OCI-LY3 (cell line): ENCODE measurements around the gene RUNX2.

Source experiments
- H2AFZ ChIP-seq: fragments of 200-600, 300-600 bp; shearing (Covaris generic); 2 replicates; pipeline ENCODE4 v1.6.0; 2014; ENCODE audit warnings: antibody characterized with exemption, low read depth, low read length
- H3K27ac ChIP-seq: fragments of 200-600, 300-600 bp; sonication (generic); 2 replicates; pipeline ENCODE4 v1.5.1; 2014; ENCODE audit warnings: mild to moderate bottlenecking, low read length, moderate library complexity, mixed read lengths
- H3K27me3 ChIP-seq: fragments of 200-600, 300-600 bp; sonication (generic); 2 replicates; pipeline ENCODE4 v1.6.1; 2014; ENCODE audit warnings: low read depth, low read length, mixed read lengths
- H3K36me3 ChIP-seq: fragments of 200-600, 300-600 bp; sonication (generic); replicated peaks from 2 replicates; pipeline ENCODE3; 2014; ENCODE audit warnings: low read depth, low read length, mixed read lengths
- H3K4me1 ChIP-seq: fragments of 300-600, 200-600 bp; sonication (generic); 2 replicates; pipeline ENCODE4 v1.6.1; 2014; ENCODE audit warnings: low read length, mixed read lengths
- H3K4me2 ChIP-seq: fragments of 200-600, 300-600 bp; sonication (generic); 2 replicates; pipeline ENCODE4 v1.6.1; 2014; ENCODE audit warnings: low read length, mixed read lengths
- H3K4me3 ChIP-seq: fragments of 300-600, 200-600 bp; sonication (generic); 2 replicates; pipeline ENCODE4 v1.5.1; 2014; ENCODE audit warnings: antibody characterized with exemption, mild to moderate bottlenecking, low read length, moderate library complexity
- H3K79me2 ChIP-seq: fragments of 300-600, 200-600 bp; shearing (Covaris generic); 2 replicates; pipeline ENCODE4 v1.6.1; 2014; ENCODE audit warnings: mild to moderate bottlenecking, low read length, mixed read lengths
- H3K9ac ChIP-seq: fragments of 300-600, 200-600 bp; shearing (Covaris generic); 2 replicates; pipeline ENCODE4 v1.6.0; 2014; ENCODE audit warnings: mild to moderate bottlenecking, low read length, moderate library complexity
- H3K9me3 ChIP-seq: fragments of 200-600, 300-600 bp; shearing (Covaris generic); 2 replicates; pipeline ENCODE4 v1.6.1; 2014; ENCODE audit warnings: low read length, mixed read lengths; ENCODE audit not compliant: insufficient read depth
- H4K20me1 ChIP-seq: fragments of 200-600, 300-600 bp; sonication (generic); 2 replicates; pipeline ENCODE4 v1.6.1; 2016; ENCODE audit warnings: low read length, mixed read lengths; ENCODE audit not compliant: insufficient read depth
- CTCF ChIP-seq: fragments of 200-600, 300-600 bp; sonication (generic); IDR thresholded peaks from 2 replicates; pipeline ENCODE4 v1.5.1; 2014; ENCODE audit warnings: antibody characterized with exemption, low read length, low read depth
- EZH2phosphoT487 ChIP-seq: fragments of 200-600 bp; shearing (Covaris generic); IDR thresholded peaks from 2 replicates; pipeline ENCODE4 v1.6.1; 2018; ENCODE audit warnings: antibody characterized with exemption, mixed run types, low read depth

Gene RUNX2

GRCh38 chr6:45658400-45658799 lies 330.3 kb downstream of the RUNX2 start:
- Histone ChIP-seq H4K20me1 (no peaks in the 10 kb centered on the region), H2AFZ (no peak overlapping the region), H3K4me2 (no peak overlapping the region), H3K79me2 (no peaks in the 10 kb centered on the region), H3K36me3 (no peaks in the 10 kb centered on the region), H3K9ac (no peak overlapping the region), H3K9me3 (no peaks in the 10 kb centered on the region), H3K4me3 (no peak overlapping the region), H3K27ac (no peak overlapping the region), H3K4me1 (peaks cover 11% of the 10 kb centered on the region), H3K27me3 (peaks cover 92% of the 10 kb centered on the region)
- TF ChIP-seq CTCF (no peak), EZH2phosphoT487 (no peak)

- no peak overlapping the region for H3K27ac ChIP-seq
- peak overlapping the region; percentile 8; the same call in 1 of the 2 replicates for H3K4me2 ChIP-seq
- H3K9me3 ChIP-seq, result no peaks in the 10 kb centered on the region
- no peaks in the 10 kb centered on the region for H4K20me1 ChIP-seq
- no peaks in the 10 kb centered on the region for H3K79me2 ChIP-seq
- no peak overlapping the region for H2AFZ ChIP-seq
- H3K4me1 ChIP-seq, result peaks cover 11% of the 10 kb centered on the region
- no peaks in the 10 kb centered on the region for H3K36me3 ChIP-seq
- peaks cover 86% of the 10 kb centered on the region for H3K27me3 ChIP-seq
- no peak overlapping the region for H3K9ac ChIP-seq
- H3K4me3 ChIP-seq, result no peak overlapping the region
- TF ChIP-seq CTCF (no peak), EZH2phosphoT487 (no peak)
These were observed 330.8 kb downstream of the RUNX2 start for GRCh38 chr6:45658958-45659357.

- Histone ChIP-seq H2AFZ (no peak overlapping the region), H3K9ac (no peak overlapping the region), H3K4me1 (peaks cover 6% of the 10 kb centered on the region), H3K36me3 (no peaks in the 10 kb centered on the region), H3K4me2 (no peak overlapping the region), H4K20me1 (no peaks in the 10 kb centered on the region), H3K27ac (no peak overlapping the region), H3K79me2 (no peaks in the 10 kb centered on the region), H3K4me3 (no peak overlapping the region), H3K27me3 (peaks cover 81% of the 10 kb centered on the region), H3K9me3 (no peaks in the 10 kb centered on the region)
- TF ChIP-seq CTCF (no peak), EZH2phosphoT487 (no peak)
These were observed 333.5 kb downstream of the RUNX2 start for GRCh38 chr6:45661661-45662060.

- H3K36me3 ChIP-seq, result no peaks in the 10 kb centered on the region
- H3K27ac ChIP-seq, result no peak overlapping the region
- H2AFZ ChIP-seq, result no peak overlapping the region
- H3K27me3 ChIP-seq, result peaks cover 75% of the 10 kb centered on the region
- H4K20me1 ChIP-seq, result no peaks in the 10 kb centered on the region
- no peak overlapping the region for H3K9ac ChIP-seq
- TF ChIP-seq EZH2phosphoT487 (no peak), CTCF (no peak)
- no peaks in the 10 kb centered on the region for H3K79me2 ChIP-seq
- no peaks in the 10 kb centered on the region for H3K9me3 ChIP-seq
- no peak overlapping the region for H3K4me2 ChIP-seq
- H3K4me3 ChIP-seq, result no peak overlapping the region
- H3K4me1 ChIP-seq, result peaks cover 6% of the 10 kb centered on the region
These were observed 335.4 kb downstream of the RUNX2 start for GRCh38 chr6:45663251-45664221.
